ENCODE data around the gene KRT81.

The KRT81 gene

DNA sequence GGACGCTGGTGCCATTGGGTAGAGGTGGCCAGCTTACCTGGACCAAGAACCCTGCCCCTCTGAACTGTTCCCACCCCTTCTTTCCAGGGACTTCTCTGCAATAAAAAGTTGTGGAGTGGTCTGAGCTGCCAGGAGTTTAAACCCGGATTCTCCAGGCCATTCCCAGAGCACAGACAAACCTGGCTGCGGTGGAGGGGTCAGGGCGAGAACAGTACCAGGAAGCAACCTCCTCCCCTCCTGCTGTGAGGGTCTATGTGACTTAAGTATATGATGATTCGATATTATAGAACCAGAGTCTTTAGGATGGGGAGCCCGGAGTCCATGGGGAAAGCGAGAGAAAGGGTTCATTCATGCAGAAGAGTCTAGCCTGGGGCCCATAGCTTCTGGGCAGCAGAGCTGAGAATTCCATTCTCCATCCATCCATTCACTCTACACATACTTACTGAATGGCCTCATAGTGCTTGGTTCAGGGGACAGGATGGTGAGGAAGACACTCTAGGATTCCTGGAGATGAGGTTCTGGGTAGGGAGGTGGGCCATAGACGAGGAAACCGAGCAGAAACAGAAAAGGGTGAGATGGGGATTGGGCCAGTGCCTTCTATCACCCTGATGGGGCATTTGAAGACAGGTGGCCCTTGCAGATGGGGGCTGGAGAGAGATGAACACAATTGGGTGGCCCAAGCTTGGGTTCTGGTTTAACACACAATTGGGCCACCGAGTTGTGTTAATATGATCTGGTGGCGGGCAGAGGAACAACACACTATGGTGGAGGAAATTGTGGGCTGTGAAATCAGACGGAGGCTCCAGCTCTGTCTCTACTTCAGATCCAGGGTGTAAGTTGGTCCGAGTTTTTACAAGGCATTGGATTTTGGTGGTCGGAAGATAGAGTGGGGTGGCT, 11.7 kb downstream of the KRT81 start:
- no peak for DNase-seq (ENCODE audit: extremely low read depth, low read depth)
- TF ChIP-seq, protein P1, sequence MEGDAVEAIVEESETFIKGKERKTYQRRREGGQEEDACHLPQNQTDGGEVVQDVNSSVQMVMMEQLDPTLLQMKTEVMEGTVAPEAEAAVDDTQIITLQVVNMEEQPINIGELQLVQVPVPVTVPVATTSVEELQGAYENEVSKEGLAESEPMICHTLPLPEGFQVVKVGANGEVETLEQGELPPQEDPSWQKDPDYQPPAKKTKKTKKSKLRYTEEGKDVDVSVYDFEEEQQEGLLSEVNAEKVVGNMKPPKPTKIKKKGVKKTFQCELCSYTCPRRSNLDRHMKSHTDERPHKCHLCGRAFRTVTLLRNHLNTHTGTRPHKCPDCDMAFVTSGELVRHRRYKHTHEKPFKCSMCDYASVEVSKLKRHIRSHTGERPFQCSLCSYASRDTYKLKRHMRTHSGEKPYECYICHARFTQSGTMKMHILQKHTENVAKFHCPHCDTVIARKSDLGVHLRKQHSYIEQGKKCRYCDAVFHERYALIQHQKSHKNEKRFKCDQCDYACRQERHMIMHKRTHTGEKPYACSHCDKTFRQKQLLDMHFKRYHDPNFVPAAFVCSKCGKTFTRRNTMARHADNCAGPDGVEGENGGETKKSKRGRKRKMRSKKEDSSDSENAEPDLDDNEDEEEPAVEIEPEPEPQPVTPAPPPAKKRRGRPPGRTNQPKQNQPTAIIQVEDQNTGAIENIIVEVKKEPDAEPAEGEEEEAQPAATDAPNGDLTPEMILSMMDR (IDR thresholded peaks at IDR 0.05; ENCODE audit: low read depth, low read length, missing control alignments), result no peak
- H3K4me3 ChIP-seq (replicated peaks; ENCODE audit: low read depth, low read length), result no peak overlapping the region

DNA sequence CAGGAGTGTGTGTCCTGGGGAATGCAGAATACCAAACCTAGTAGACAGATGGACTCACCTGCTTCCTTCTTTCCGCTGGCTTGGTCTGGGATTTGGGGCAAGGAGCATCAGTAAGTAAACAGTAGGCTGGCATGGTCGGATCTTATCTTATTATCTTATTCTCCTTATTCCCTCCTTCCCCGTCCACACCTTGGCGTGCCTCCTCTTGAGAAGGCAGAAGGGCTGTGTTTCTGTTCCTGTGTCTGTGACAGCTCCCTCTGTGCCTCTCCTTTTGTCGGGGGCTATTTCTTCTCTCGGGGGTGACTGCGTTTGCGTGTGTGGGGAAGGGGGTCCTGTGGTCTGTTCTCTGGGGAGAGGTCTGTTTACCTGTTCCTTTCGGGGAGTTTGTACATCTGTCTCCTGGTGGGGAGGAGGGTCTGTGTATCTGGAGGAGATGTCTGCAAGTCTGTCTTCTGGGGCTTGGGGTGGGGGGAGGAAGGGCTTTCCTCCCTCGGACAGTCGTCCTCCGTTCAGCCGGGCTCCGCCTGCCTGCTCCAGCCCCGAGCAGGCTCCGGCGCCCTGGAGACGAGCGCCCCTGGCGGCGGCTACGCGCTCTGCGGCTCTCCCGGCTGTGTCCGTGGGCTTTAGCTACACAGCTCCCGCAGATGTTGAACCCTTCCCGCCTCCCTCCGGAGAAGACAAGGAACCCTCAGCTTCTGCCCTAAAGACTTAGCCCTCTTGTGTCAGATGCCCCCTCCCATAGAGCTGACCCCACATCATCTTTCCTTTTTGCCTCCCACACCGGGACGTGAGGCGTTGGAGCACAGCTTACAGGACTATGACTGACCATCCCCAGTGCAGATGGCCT, 12.5 kb downstream of the KRT81 start:
- no peak overlapping the region for H3K4me3 ChIP-seq (replicated peaks; ENCODE audit: low read depth, low read length)
- peak; percentile 17 for DNase-seq (ENCODE audit: extremely low read depth, low read depth)
- TF ChIP-seq, protein P1 (IDR thresholded peaks at IDR 0.05; ENCODE audit: low read depth, low read length, missing control alignments), result peak; percentile 100

DNA sequence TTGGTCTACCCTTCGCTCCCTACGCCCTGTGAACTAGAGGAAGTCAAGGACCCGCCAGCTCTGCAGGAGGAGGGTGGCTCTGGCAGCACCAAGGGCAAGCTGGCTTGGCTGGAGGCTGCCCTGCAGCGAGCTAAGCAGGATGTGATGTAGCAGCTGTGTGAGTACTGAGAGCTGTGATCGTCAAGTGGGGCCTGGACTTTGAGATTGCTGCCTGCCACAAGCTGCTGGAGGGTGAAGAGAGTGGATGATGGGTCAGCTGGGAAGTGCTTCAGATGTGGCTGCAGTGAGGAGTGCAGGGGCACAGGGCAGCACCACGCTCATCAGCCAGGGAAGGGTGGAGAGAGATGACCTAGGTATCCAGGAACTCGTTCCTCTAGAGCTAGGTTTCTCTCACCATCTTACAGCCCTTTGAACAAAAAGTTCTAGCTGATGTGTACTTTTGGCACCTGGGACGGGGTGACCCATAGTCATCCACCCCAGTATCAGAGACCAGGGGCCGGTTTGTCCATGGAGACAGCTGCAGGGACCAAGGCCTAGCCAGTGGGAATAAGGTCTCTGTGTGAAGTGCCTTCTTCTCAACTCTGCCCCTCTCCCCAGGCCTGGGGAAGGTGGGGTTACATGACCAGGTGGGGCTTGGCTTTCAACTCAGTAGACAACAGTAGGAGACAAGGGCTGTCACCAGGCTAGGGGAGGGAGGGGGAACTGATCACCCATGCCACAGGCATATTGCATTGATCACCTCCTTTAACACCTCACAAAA, 13.7 kb downstream of the KRT81 start:
- no peak overlapping the region for H3K4me3 ChIP-seq (replicated peaks; ENCODE audit: low read depth, low read length)
- TF ChIP-seq, protein P1 (IDR thresholded peaks at IDR 0.05; ENCODE audit: low read depth, low read length, missing control alignments), result no peak
- DNase-seq (ENCODE audit: extremely low read depth, low read depth), result no peak

DNA sequence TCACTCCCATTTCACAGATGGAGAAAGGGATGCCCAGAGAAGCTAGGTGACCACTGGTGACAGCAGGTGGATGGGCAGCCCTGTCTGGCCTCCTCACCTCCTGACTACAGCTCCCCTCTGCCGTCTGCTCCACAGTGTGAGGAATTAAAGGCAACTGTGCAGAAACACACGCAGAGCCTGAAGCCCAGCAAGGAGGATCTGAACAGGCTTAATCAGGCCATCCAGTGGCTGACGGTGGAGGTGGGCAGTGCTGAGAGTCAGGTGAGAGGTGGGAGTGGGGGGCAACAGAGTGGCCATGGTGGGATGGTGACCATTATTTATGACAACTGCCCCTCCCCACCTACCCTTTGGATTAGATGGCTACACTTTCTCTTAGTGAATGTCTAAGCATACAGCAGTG, 15.6 kb downstream of the KRT81 start:
- no peak for DNase-seq (ENCODE audit: extremely low read depth, low read depth)
- no peak overlapping the region for H3K4me3 ChIP-seq (replicated peaks; ENCODE audit: low read depth, low read length)
- TF ChIP-seq, protein P1 (IDR thresholded peaks at IDR 0.05; ENCODE audit: low read depth, low read length, missing control alignments), result no peak

DNA sequence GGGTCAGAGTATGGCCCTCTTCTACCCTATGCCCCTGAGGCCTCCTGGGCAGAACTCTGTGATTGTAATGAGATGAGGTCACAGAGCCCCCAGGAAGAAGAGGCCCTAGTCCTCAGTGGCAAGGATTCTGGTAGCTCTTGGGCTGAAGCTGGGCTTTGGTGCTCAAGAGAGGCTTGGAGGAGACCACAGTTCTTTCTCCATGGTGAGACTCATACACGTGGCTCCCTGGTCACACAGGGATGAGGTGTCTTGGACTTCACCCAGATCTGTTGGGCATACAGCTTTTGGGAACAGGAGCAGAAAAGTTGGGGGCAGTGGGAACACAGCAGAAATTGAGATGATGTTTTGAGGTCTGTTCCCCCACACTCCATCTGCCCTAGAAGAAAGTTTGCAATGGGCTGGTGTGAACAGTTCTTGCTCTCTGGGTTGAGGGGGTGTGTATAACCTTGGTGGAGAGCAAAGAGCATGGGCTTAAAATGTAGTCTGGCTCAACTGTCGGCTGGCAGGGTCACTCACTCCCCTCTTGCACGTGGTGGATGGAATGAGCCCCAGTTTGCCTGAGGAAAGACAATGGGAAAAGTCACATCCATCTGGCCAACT, 16.7 kb downstream of the KRT81 start, which contains the start of gene KRT86:
KRT86 (plus strand) TSS at position 125 of the 600 bp plus-strand sequence. CDS start 27,272 bp downstream, outside the sequence.
- DNase-seq (ENCODE audit: extremely low read depth, low read depth), result no peak
- TF ChIP-seq, protein P1 (IDR thresholded peaks at IDR 0.05; ENCODE audit: low read depth, low read length, missing control alignments), result no peak
- no peak within 1 kb of the TSS for H3K4me3 ChIP-seq (replicated peaks; ENCODE audit: low read depth, low read length)

DNA sequence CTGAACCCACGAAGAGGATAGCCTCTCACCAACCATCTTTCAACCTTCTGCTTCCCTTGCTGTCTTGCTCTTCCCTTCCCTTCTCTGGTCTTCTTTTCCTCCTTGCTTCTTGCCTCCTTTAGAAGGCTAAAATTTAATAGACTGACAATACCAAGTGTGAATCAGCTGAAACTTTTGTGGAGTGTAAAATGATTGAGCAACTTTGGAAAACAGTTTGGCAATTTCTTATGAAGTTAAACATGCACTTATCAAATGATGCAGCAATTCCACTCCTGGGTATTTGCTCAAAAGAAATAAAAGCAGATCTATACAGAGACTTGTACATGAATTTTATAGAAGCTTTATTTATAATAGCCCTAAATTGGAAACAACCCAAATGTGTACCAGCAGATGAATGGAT, 20.2 kb downstream of the KRT81 start:
- DNase-seq (ENCODE audit: extremely low read depth, low read depth), result no peak
- TF ChIP-seq, protein P1 (IDR thresholded peaks at IDR 0.05; ENCODE audit: low read depth, low read length, missing control alignments), result no peak
- no peak overlapping the region for H3K4me3 ChIP-seq (replicated peaks; ENCODE audit: low read depth, low read length)
